Stimulated activated CD8-positive, alpha-beta memory T cell treated with anti-CD3 and anti-CD28 coated beads, Interleukin-2, amount 100 ng/mL, for 1 hour (primary cell): ENCODE measurements around the gene PSMB4.
A peak's percentile ranks its signal among the peaks of the same experiment; 100 is the strongest.

Experiments used
- DNase-seq, 2 donors: peaks; one replicate each; pipeline ENCODE4 v3.0.0-alpha.2; 2020; ENCODE audit warnings: low read depth in 2 of 2

PSMB4 gene

DNA sequence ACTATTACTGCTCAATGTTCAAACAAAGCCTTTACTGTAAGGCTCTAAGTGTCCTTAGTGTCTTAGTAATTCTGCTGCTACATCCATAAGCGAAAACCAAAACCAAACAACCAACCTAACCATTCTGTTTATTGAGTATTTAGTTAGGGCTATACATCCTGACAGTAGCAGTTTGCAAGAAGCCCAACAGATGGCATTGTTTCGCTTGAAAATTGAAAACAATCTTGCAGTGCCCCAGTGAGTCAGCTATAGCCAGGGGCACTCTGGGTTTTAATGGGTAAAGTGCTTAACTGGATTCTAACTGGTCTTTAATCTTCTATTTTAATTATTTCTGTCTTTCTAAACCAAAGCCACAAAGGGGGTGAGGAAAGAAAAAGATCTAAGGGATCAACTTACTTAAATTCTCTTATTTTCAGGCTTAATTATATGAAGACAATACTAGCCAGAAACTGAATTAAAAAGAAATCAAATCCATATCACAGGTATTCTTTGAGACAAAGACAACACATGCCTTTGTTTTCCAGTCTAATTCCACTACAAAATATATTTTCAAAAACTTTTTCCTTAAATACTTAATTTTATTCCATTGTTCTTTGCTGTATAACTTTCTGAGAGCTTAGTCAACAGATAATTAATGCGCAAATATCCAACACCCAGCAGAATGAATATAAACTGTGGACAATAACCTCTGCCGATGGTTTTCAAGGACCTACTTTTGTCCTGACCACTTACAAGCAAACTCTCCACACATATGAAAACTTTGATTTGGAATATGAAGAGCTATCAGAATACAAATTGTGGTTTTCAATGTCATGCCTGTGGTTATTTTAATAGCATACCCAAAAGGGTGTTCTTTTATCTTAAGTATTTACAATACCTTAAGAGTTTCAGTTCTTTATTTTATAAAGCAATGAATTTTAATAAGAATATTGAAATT is 44.7 kb downstream of the PSMB4 start:
- DNase-seq: peak; percentile 33 to 46

DNA sequence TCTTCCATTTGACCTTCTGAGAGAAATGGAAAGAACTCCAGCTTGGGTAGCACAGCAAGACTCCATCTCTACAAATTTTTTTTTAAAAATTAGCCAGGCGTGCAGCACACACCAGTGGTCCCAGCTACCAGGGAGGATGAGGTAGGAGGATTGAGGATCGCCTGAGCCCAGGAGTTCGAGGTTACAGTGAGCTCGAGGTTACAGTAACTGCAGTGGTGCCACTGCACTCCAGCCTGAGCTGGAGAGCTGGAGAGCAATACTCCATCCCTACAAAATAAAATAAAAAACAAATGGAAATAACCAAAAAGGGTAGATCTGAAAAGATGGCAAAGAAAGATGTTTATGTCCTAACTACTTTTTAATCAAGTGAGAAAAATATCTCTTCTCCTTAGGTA is 45.4 kb downstream of the PSMB4 start:
- no peak for DNase-seq

GRCh38 chr1:151447696-151448095 is 48.3 kb downstream of the PSMB4 start:
- no peak for DNase-seq
